ENCODE data around the gene C16orf54.
"Not testable (repeated sequence)": the region's sequence is repeated elsewhere in the genome, so short reads cannot be mapped to it uniquely, and the experiment has no call there.

Gene C16orf54

GRCh38 chr16:29765167-29766032 is 19.6 kb upstream of the C16orf54 start:
- Histone ChIP-seq H3K4me3 (ENCODE audit: severe bottlenecking) (no peak overlapping the region), H3K36me3 (ENCODE audit: low read depth) (no peaks in the 10 kb centered on the region), H3K4me1 (ENCODE audit: insufficient read depth, poor library complexity, severe bottlenecking) (peaks cover 2% of the 10 kb centered on the region), H3K27ac (ENCODE audit: poor library complexity, severe bottlenecking) (no peak overlapping the region), H3K27me3 (ENCODE audit: insufficient read depth, poor library complexity, severe bottlenecking) (no peaks in the 10 kb centered on the region), H3K9me3 (ENCODE audit: severe bottlenecking) (no peaks in the 10 kb centered on the region)
- ATAC-seq (ENCODE audit: low read depth), result peak; percentile 38; the same call in 1 of the 3 replicates
- no peak for DNase-seq (ENCODE audit: low spot score)
- TF ChIP-seq, protein P1, sequence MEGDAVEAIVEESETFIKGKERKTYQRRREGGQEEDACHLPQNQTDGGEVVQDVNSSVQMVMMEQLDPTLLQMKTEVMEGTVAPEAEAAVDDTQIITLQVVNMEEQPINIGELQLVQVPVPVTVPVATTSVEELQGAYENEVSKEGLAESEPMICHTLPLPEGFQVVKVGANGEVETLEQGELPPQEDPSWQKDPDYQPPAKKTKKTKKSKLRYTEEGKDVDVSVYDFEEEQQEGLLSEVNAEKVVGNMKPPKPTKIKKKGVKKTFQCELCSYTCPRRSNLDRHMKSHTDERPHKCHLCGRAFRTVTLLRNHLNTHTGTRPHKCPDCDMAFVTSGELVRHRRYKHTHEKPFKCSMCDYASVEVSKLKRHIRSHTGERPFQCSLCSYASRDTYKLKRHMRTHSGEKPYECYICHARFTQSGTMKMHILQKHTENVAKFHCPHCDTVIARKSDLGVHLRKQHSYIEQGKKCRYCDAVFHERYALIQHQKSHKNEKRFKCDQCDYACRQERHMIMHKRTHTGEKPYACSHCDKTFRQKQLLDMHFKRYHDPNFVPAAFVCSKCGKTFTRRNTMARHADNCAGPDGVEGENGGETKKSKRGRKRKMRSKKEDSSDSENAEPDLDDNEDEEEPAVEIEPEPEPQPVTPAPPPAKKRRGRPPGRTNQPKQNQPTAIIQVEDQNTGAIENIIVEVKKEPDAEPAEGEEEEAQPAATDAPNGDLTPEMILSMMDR (IDR thresholded peaks at IDR 0.05; ENCODE audit: poor library complexity, severe bottlenecking), result no peak

DNA sequence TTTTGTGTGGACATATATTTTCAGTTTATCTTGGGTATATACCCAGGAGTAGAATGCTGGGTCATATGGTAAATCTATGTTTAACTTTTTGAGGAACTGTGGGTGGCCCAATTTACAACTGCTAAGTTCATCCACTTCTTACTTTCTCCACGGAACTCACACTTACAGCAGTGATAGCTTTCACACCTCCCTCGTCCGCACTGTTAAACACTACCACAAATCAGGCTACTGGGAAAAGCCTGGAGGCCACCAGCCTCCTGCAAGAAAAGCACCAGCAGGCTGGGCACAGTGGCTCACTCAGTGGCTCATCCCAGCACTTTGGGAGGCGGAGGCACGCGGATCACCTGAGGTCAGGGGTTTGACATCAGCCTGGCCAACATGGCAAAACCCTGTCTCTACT is 17.5 kb upstream of the C16orf54 start:
- no peak overlapping the region for H3K27ac ChIP-seq (ENCODE audit: poor library complexity, severe bottlenecking)
- no peak for DNase-seq (ENCODE audit: low spot score)
- no peak for ATAC-seq (ENCODE audit: low read depth)
- TF ChIP-seq, protein P1 (IDR thresholded peaks at IDR 0.05; ENCODE audit: poor library complexity, severe bottlenecking), result no peak
- H3K36me3 ChIP-seq (ENCODE audit: low read depth), result no peaks in the 10 kb centered on the region
- H3K4me3 ChIP-seq (ENCODE audit: severe bottlenecking), result no peak overlapping the region
- H3K4me1 ChIP-seq (ENCODE audit: insufficient read depth, poor library complexity, severe bottlenecking), result peaks cover 2% of the 10 kb centered on the region
- H3K27me3 ChIP-seq (ENCODE audit: insufficient read depth, poor library complexity, severe bottlenecking), result no peaks in the 10 kb centered on the region
- H3K9me3 ChIP-seq (ENCODE audit: severe bottlenecking), result no peaks in the 10 kb centered on the region

DNA sequence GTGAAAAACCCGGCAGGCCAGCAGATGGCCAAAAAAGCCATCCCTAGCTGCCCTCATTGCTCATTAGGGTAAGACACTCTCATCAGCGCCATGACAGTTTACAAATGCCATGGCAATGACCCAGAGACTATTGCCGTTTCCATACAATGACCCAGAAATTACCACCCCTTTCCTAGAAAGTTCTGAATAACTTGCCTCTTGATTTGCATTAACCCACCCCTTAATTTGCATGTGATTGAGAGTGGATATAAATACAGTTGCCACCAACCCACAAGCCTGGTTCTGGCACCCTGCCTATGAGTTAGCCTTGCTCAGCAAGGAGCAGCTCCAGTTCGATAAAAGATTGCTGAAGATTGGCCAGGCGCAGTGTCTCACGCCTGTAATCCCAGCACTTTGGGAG is 16.1 kb upstream of the C16orf54 start:
- H3K27ac ChIP-seq (ENCODE audit: poor library complexity, severe bottlenecking), result no peak overlapping the region
- no peak overlapping the region for H3K4me3 ChIP-seq (ENCODE audit: severe bottlenecking)
- TF ChIP-seq, protein P1 (IDR thresholded peaks at IDR 0.05; ENCODE audit: poor library complexity, severe bottlenecking), result no peak
- H3K9me3 ChIP-seq (ENCODE audit: severe bottlenecking), result no peaks in the 10 kb centered on the region
- peaks cover 2% of the 10 kb centered on the region for H3K4me1 ChIP-seq (ENCODE audit: insufficient read depth, poor library complexity, severe bottlenecking)
- ATAC-seq (ENCODE audit: low read depth) (no peak), DNase-seq (ENCODE audit: low spot score) (no peak)
- H3K27me3 ChIP-seq (ENCODE audit: insufficient read depth, poor library complexity, severe bottlenecking), result no peaks in the 10 kb centered on the region
- no peaks in the 10 kb centered on the region for H3K36me3 ChIP-seq (ENCODE audit: low read depth)

- not testable (repeated sequence) for H3K27me3 ChIP-seq (ENCODE audit: insufficient read depth, poor library complexity, severe bottlenecking); H3K36me3 ChIP-seq (ENCODE audit: low read depth); H3K27ac ChIP-seq (ENCODE audit: poor library complexity, severe bottlenecking); ATAC-seq (ENCODE audit: low read depth); H3K9me3 ChIP-seq (ENCODE audit: severe bottlenecking); H3K4me1 ChIP-seq (ENCODE audit: insufficient read depth, poor library complexity, severe bottlenecking); H3K4me3 ChIP-seq (ENCODE audit: severe bottlenecking); DNase-seq (ENCODE audit: low spot score)
Observed at GRCh38 chr16:29761280-29761651, 15.5 kb upstream of the C16orf54 start.

GRCh38 chr16:29760567-29761279 is 14.9 kb upstream of the C16orf54 start:
- no peak overlapping the region for H3K27ac ChIP-seq (ENCODE audit: poor library complexity, severe bottlenecking)
- H3K9me3 ChIP-seq (ENCODE audit: severe bottlenecking), result no peaks in the 10 kb centered on the region
- no peak; the same call in 2 of the 3 replicates for ATAC-seq (ENCODE audit: low read depth)
- H3K4me1 ChIP-seq (ENCODE audit: insufficient read depth, poor library complexity, severe bottlenecking), result peaks cover 2% of the 10 kb centered on the region
- no peaks in the 10 kb centered on the region for H3K36me3 ChIP-seq (ENCODE audit: low read depth)
- TF ChIP-seq, protein P1 (IDR thresholded peaks at IDR 0.05; ENCODE audit: poor library complexity, severe bottlenecking), result no peak
- no peak for DNase-seq (ENCODE audit: low spot score)
- H3K27me3 ChIP-seq (ENCODE audit: insufficient read depth, poor library complexity, severe bottlenecking), result no peaks in the 10 kb centered on the region
- no peak overlapping the region for H3K4me3 ChIP-seq (ENCODE audit: severe bottlenecking)
